ENCODE data around the gene SLC5A6.

- no peak for TF ChIP-seq CTCF (IDR thresholded peaks at IDR 0.05)
- no peak for TF ChIP-seq POLR2A (IDR thresholded peaks at IDR 0.05)
Observed at GRCh38 chr2:27218614-27219013, 6.5 kb upstream of the SLC5A6 start.

Data from sigmoid colon (tissue), 3 donors.